ENCODE measurements around the gene XXYLT1. TPM values are rescaled to one million over a fixed set of nuclear protein-coding genes. Genes with fewer than 3 reads are reported as not detected.

Gene XXYLT1
- total RNA-seq, 1 donor from 2014 or later = 16.4 TPM

DNA sequence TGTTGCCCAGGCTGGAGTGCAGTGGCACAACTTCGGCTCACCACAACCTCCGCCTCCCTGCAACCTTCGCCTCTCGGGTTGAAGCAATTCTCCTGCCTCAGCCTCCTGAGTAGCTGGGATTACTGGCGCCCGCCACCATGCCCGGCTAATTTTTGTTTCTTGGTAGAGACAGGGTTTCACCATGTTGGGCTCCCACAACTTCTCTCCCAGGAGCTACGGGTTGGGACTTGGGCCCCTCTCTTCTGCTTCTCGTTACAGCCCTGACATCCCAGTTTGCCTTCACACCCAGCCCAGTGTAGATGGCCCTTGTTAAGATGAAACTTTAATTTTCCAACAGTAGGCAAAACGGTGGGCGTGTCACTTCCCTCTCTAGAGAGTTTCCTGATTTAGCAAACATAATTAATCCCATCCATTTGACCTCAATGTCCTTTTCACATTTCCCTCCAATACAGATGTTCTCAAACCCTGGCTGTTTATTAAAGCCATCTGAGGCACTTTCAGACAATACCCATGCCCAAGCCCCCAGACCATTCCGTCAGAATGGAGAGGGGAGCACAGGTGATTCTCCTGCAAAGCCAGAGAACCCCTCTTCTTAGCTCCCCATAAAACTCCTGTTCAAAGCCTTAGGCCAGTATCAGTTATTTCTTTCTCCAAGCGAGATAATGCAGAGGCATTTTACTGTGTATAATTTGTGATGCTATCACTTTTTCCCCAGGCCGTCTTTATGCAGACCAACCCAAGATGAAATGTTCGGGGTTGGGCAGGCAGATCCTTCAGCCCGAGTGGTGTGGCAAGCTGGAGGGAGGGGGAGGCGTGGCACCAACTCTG lies 245.7 kb downstream of the XXYLT1 start:
- DNase-seq (ENCODE audit: low read depth) = no peak
- no peak overlapping the region for H3K4me3 ChIP-seq (ENCODE audit: low read depth, low read length)
- TF ChIP-seq, protein P1, sequence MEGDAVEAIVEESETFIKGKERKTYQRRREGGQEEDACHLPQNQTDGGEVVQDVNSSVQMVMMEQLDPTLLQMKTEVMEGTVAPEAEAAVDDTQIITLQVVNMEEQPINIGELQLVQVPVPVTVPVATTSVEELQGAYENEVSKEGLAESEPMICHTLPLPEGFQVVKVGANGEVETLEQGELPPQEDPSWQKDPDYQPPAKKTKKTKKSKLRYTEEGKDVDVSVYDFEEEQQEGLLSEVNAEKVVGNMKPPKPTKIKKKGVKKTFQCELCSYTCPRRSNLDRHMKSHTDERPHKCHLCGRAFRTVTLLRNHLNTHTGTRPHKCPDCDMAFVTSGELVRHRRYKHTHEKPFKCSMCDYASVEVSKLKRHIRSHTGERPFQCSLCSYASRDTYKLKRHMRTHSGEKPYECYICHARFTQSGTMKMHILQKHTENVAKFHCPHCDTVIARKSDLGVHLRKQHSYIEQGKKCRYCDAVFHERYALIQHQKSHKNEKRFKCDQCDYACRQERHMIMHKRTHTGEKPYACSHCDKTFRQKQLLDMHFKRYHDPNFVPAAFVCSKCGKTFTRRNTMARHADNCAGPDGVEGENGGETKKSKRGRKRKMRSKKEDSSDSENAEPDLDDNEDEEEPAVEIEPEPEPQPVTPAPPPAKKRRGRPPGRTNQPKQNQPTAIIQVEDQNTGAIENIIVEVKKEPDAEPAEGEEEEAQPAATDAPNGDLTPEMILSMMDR (conservative IDR thresholded peaks at IDR 0.05; ENCODE audit: low read depth, low read length) = no peak

DNA sequence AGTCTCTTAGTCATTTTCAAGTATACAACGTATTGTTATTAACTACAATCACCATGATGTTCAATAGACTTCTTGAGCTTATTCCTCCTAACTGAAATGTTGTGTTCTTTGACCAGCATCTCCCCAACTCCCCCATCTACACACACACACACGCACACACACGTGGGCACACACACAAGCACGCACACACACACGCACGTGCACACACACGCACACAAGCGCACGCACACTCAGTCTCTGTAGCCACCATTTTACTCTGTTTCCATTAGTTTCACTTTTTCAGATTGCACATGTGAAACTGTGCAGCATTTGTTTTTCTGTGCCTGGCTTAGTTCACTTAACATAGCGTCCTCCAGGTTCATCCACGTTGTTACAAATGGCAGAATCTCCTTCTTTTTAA lies 247.0 kb downstream of the XXYLT1 start:
- TF ChIP-seq, protein P1 (conservative IDR thresholded peaks at IDR 0.05; ENCODE audit: low read depth, low read length) = no peak
- no peak for DNase-seq (ENCODE audit: low read depth)
- no peak overlapping the region for H3K4me3 ChIP-seq (ENCODE audit: low read depth, low read length)

DNA sequence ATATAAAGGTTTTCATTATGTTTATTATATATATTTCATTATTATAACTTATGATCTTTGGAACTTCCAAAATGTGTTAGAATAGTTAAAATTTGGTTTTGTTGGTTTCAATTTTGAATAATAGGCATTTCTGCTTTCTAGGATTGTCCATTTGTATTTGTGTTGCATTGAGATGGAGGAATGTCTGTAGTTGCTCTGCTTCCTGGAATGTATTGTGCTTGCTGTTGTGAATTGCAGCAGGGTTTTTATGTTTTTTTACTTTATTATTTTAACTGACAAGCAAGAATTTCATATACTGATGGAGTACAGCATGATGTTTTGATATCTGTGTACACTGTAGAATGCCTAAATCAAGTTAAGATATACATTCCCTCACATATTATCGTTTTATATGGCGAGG lies 247.4 kb downstream of the XXYLT1 start:
- TF ChIP-seq, protein P1 (conservative IDR thresholded peaks at IDR 0.05; ENCODE audit: low read depth, low read length) = no peak
- H3K4me3 ChIP-seq (ENCODE audit: low read depth, low read length) = no peak overlapping the region
- no peak for DNase-seq (ENCODE audit: low read depth)

DNA sequence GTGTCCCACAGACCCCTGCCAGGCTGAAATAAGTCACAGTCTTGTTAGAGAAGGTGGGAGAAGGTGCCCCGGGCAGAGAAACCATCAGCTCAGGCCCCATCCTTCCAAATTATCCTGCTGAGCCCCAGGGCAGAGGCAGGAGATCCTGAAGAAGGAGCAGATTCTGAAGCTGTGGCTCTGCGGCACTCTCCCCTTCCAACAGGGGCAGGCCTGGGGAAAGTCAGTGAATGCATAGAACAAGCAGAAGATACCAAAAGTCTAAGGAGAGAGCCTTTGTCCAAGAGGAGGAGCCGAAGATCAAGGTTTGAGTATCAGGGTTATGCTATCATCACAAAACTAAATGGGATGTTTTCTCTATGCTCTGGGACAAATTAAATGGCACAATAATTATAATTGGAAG lies 249.3 kb downstream of the XXYLT1 start:
- no peak overlapping the region for H3K4me3 ChIP-seq (ENCODE audit: low read depth, low read length)
- TF ChIP-seq, protein P1 (conservative IDR thresholded peaks at IDR 0.05; ENCODE audit: low read depth, low read length) = no peak
- no peak for DNase-seq (ENCODE audit: low read depth)

DNA sequence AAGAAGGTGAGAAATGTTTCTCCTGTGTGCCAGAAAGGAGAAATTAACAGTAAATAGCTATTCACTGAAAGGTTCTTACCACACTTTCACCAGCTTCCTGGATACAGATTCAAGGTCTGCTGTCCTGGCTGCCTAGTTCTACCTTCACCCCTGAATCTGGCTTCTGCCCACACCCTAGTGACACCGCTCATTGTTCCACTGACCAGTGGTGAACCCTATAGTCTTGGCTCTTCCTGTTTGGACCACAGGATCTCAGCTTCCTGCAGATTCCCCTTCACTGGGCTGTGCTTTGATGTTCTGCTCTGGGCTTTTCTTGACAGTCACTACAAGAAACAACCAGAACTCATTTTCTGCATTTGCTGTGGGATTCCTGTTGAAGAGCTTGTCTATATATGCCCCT lies 250.0 kb downstream of the XXYLT1 start:
- TF ChIP-seq, protein P1 (conservative IDR thresholded peaks at IDR 0.05; ENCODE audit: low read depth, low read length) = no peak
- no peak for DNase-seq (ENCODE audit: low read depth)
- no peak overlapping the region for H3K4me3 ChIP-seq (ENCODE audit: low read depth, low read length)

DNA sequence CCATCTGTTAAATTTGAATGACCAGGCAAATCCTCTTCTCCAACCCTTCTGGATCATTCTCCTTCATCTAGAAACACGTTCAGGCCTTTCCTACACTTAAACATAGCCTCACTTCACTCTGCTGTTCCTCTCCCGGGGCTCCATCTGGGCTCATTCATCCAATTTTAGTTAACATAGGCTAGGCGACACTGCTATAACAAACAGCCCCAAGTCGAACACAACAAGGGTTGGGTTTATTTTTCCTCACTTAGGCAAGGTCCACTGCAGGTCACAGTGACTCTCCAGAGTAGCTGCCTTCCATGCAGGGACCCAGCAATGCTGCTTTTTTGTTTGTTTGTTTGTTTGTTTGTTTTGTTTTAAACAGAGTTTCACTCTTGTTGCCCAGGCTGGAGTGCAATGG lies 250.8 kb downstream of the XXYLT1 start:
- no peak for DNase-seq (ENCODE audit: low read depth)
- TF ChIP-seq, protein P1 (conservative IDR thresholded peaks at IDR 0.05; ENCODE audit: low read depth, low read length) = no peak
- no peak overlapping the region for H3K4me3 ChIP-seq (ENCODE audit: low read depth, low read length)

DNA sequence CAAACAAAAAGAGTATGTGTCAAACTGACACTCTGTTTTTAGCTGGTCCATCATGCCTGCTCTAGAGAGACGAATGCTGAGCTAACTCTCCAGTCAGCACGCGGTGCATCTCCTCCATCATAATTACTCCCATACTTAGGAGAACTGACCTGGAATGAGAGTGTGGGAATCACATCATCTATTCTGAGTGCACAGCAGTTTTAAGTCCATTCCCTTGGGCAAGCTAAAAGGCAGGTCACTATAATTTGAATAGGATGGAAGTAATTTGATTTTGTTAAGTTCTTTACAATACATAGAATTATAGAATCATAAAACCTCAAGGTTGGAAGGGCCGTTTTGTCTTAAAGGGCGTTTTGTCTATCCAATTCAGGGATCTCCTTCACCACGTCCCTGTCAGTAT lies 251.6 kb downstream of the XXYLT1 start:
- DNase-seq (ENCODE audit: low read depth) = no peak
- no peak overlapping the region for H3K4me3 ChIP-seq (ENCODE audit: low read depth, low read length)
- TF ChIP-seq, protein P1 (conservative IDR thresholded peaks at IDR 0.05; ENCODE audit: low read depth, low read length) = no peak

Data from epithelial cell of proximal tubule (primary cell).